ENCODE measurements around the gene ITPR2.

Gene ITPR2

DNA sequence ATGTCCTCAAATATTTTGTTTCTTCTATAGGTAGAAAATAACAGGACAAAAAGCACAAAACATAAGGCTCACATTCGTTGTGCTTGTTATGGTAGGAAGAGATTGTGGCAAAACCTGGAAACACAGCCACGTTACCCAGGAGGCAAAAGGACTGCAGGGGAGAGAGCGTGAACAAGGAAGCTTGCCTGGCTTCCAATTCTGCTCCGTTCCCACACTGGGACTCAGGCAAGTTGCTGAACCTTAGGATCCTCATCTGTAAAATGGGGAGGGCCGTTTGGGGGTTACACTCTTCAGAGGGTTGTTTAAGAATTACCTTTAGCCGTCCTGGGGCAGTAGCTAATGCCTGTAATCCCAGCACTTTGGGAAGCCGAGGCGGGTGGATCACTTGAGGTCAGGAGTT is 432.4 kb downstream of the ITPR2 start:
- no peaks in the 10 kb centered on the region for H3K36me3 ChIP-seq (ENCODE audit: insufficient read depth, low read length)
- no peak overlapping the region for H3K4me3 ChIP-seq (ENCODE audit: low read length, poor library complexity, severe bottlenecking)
- H3K4me2 ChIP-seq (ENCODE audit: low read depth, low read length, poor library complexity, severe bottlenecking), result no peak overlapping the region
- no peaks in the 10 kb centered on the region for H3K27me3 ChIP-seq (ENCODE audit: insufficient read depth, low read length, poor library complexity, severe bottlenecking)
- no peaks in the 10 kb centered on the region for H4K20me1 ChIP-seq (ENCODE audit: insufficient read depth, low read length, poor library complexity, severe bottlenecking)
- no peaks in the 10 kb centered on the region for H3K9me3 ChIP-seq (ENCODE audit: insufficient read depth, low read depth, low read length)
- H3K9me2 ChIP-seq (replicated peaks; ENCODE audit: low read depth, low read length), result no peaks in the 10 kb centered on the region
- no peak overlapping the region for H3K9ac ChIP-seq (ENCODE audit: low read depth, low read length, poor library complexity, severe bottlenecking)
- TF ChIP-seq EZH2phosphoT487 (IDR thresholded peaks at IDR 0.05; ENCODE audit: borderline replicate concordance) (no peak), CTCF (conservative IDR thresholded peaks at IDR 0.05; ENCODE audit: low read length) (no peak)
- H3F3A ChIP-seq (ENCODE audit: low read depth), result no peaks in the 10 kb centered on the region
- H3K4me1 ChIP-seq (ENCODE audit: insufficient read depth, low read length, poor library complexity, severe bottlenecking), result no peaks in the 10 kb centered on the region
- H2AFZ ChIP-seq (ENCODE audit: low read length), result no peak overlapping the region
- H3K79me2 ChIP-seq (ENCODE audit: insufficient read depth, low read length), result no peaks in the 10 kb centered on the region

DNA sequence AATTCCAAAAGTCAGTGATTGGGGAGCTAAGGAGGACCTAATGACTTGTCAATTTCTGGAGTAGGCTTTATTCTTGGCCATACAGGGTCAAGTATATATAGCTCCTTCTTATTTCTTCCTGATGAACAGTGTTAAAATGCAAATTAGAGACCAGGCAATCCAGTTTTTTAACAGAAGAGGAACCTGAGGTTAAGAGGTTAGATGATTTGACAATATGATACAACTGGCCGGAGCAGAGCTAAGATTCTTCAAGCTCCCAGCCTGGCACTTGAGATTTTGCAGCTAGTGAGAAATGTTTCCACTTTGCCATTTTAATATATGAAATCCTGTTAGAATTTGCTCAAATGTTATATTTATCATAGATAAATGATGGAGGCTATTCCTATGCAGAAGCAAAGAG is 433.6 kb downstream of the ITPR2 start:
- Histone ChIP-seq H3K9ac (ENCODE audit: low read depth, low read length, poor library complexity, severe bottlenecking) (no peak overlapping the region), H3K4me1 (ENCODE audit: insufficient read depth, low read length, poor library complexity, severe bottlenecking) (no peaks in the 10 kb centered on the region), H3K79me2 (ENCODE audit: insufficient read depth, low read length) (no peaks in the 10 kb centered on the region), H3K27me3 (ENCODE audit: insufficient read depth, low read length, poor library complexity, severe bottlenecking) (no peaks in the 10 kb centered on the region), H3K9me2 (replicated peaks; ENCODE audit: low read depth, low read length) (no peaks in the 10 kb centered on the region), H3K36me3 (ENCODE audit: insufficient read depth, low read length) (no peaks in the 10 kb centered on the region), H3K9me3 (ENCODE audit: insufficient read depth, low read depth, low read length) (no peaks in the 10 kb centered on the region), H2AFZ (ENCODE audit: low read length) (no peak overlapping the region), H4K20me1 (ENCODE audit: insufficient read depth, low read length, poor library complexity, severe bottlenecking) (no peaks in the 10 kb centered on the region), H3K4me2 (ENCODE audit: low read depth, low read length, poor library complexity, severe bottlenecking) (no peak overlapping the region), H3K4me3 (ENCODE audit: low read length, poor library complexity, severe bottlenecking) (no peak overlapping the region), H3F3A (ENCODE audit: low read depth) (no peaks in the 10 kb centered on the region)
- TF ChIP-seq EZH2phosphoT487 (IDR thresholded peaks at IDR 0.05; ENCODE audit: borderline replicate concordance) (no peak), CTCF (conservative IDR thresholded peaks at IDR 0.05; ENCODE audit: low read length) (no peak)

DNA sequence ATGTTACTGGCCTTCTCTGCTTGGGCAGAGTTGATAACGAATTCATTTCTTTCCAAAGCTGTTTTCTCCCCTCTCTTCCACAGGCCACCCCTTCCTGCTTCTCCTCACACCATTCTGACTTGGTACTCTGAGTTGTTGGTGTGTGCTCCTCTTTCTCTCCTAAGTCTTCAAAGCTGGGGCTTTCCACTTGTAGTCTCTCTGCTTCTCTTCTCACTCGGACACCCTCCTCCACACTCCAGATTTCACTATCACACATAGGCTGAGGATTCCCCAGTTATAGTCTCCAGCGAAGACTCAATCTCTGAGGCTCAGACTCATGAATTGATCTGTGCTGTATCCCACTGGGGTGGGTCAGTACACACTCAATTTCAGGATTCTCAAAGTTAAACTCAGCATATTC is 436.6 kb downstream of the ITPR2 start:
- H3K27me3 ChIP-seq (ENCODE audit: insufficient read depth, low read length, poor library complexity, severe bottlenecking), result no peaks in the 10 kb centered on the region
- TF ChIP-seq EZH2phosphoT487 (IDR thresholded peaks at IDR 0.05; ENCODE audit: borderline replicate concordance) (no peak), CTCF (conservative IDR thresholded peaks at IDR 0.05; ENCODE audit: low read length) (no peak)
- no peaks in the 10 kb centered on the region for H3F3A ChIP-seq (ENCODE audit: low read depth)
- no peaks in the 10 kb centered on the region for H3K36me3 ChIP-seq (ENCODE audit: insufficient read depth, low read length)
- H3K9ac ChIP-seq (ENCODE audit: low read depth, low read length, poor library complexity, severe bottlenecking), result no peak overlapping the region
- H3K4me1 ChIP-seq (ENCODE audit: insufficient read depth, low read length, poor library complexity, severe bottlenecking), result no peaks in the 10 kb centered on the region
- no peaks in the 10 kb centered on the region for H3K9me2 ChIP-seq (replicated peaks; ENCODE audit: low read depth, low read length)
- no peak overlapping the region for H2AFZ ChIP-seq (ENCODE audit: low read length)
- H3K79me2 ChIP-seq (ENCODE audit: insufficient read depth, low read length), result no peaks in the 10 kb centered on the region
- H3K9me3 ChIP-seq (ENCODE audit: insufficient read depth, low read depth, low read length), result no peaks in the 10 kb centered on the region
- H3K4me3 ChIP-seq (ENCODE audit: low read length, poor library complexity, severe bottlenecking), result no peak overlapping the region
- no peak overlapping the region for H3K4me2 ChIP-seq (ENCODE audit: low read depth, low read length, poor library complexity, severe bottlenecking)
- no peaks in the 10 kb centered on the region for H4K20me1 ChIP-seq (ENCODE audit: insufficient read depth, low read length, poor library complexity, severe bottlenecking)

Measured in Loucy (cell line).